Activated CD8-positive, alpha-beta T cell treated with anti-CD3 and anti-CD28 coated beads for 36 hours (primary cell): Measurements from ENCODE around the gene CDC42EP3. TPM values are rescaled to one million over a fixed set of nuclear protein-coding genes. Genes with fewer than 3 reads are reported as not detected.

Source experiments
- ATAC-seq: fragments of 200-7000 bp; cut with Tn5 transposase; one replicate; pipeline ENCODE4 v1.10.0; 2021; ENCODE audit warnings: mild to moderate bottlenecking, moderate library complexity
- CTCF ChIA-PET: fragments of 350-600 bp; sonication (Branson Sonifier 250); formaldehyde crosslinking; loops from one replicate; lab custom pipeline; 2021; ENCODE audit warnings: antibody characterized with exemption; lab: Charles Lee
- POLR2A ChIA-PET: fragments of 350-600 bp; sonication (Branson Sonifier 250); formaldehyde crosslinking; loops from one replicate; lab custom pipeline; 2021; ENCODE audit warnings: antibody characterized with exemption; lab: Charles Lee
- DNase-seq: peaks from one replicate; pipeline ENCODE4 v3.0.0-alpha.2; 2020
- H3K27ac Mint-ChIP-seq: one replicate; pipeline ENCODE4 v1.8.0; 2021; ENCODE audit warnings: mild to moderate bottlenecking, mixed read lengths
- H3K27me3 Mint-ChIP-seq: one replicate; pipeline ENCODE4 v1.8.0; 2021; ENCODE audit warnings: mixed read lengths
- H3K36me3 Mint-ChIP-seq: one replicate; pipeline ENCODE4 v1.8.0; 2021; ENCODE audit warnings: low read depth, mixed read lengths
- H3K4me1 Mint-ChIP-seq: one replicate; pipeline ENCODE4 v1.8.0; 2021; ENCODE audit warnings: low read depth, mixed read lengths
- H3K4me3 Mint-ChIP-seq: one replicate; pipeline ENCODE4 v1.8.0; 2021; ENCODE audit warnings: mild to moderate bottlenecking, moderate library complexity, mixed read lengths
- H3K9me3 Mint-ChIP-seq: one replicate; pipeline ENCODE4 v1.8.0; 2021; ENCODE audit warnings: mixed read lengths
- intact Hi-C: fragments of 100-400 bp; cut with micrococcal nuclease; formaldehyde crosslinking; loops from one replicate; pipeline ENCODE4 v1.10.0; 2022
- total RNA-seq, 2 experiments: library from RNA; stranded (reverse); gene quantifications; one replicate each; pipeline ENCODE4 v1.2.3, GENCODE V29; 2021
- TF ChIP-seq, protein P1 (sequence below): fragments of 200-600 bp; IDR thresholded peaks from one replicate; pipeline ENCODE4 v1.8.0; 2022; ENCODE audit warnings: antibody characterized with exemption, mild to moderate bottlenecking

Gene CDC42EP3
- total RNA-seq, 2 experiments from 2014 or later, result 18.8 to 22.6 TPM

DNA sequence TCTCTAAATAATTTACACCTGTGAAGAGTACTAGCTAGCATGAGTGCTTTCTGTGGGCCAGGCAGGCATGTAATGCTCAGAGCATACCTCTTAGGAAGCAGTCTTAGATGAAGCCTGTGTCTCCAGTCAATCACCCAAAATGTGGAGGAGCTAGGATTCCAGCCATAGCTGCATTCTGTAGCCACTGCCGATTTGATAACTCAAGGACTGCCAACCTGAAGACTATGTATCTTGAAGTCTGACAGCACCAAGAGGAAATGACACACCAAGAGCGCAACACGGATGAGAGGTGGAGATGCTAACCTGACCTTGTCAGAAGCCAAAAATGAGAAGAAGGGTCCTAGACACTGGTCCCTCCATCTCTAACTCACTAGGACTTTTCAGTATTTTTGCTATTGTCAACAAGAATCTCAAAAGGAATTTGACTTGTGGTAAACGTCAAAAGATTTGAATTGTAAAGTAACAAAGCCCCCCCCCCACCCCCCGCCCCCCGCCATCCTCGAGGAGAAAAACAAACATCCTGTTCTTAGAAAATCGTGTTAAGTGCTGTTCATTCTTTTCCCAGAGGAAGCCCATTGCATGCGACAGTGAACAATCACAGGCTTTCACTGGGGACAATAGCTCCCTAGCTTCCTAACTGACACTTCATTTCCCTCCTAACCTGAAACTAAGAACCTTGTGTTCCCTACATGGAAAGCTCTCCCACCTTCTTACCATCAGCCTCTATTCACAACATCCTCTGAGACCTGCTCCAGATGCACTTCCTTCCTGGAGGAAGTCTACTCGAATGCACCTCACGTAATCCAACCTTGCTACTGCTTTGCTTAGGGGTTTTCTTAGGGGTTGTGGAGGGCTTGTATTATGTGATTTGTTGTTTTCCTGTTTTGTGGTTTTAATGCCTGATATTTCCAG, 14.7 kb downstream of the CDC42EP3 start:
- POLR2A ChIA-PET, result interaction anchor here (0.9 to 1.8 kb wide), 3 partner anchors 10 to 70 kb away, joined by 3 to 7 read pairs (median 4); no protein-coding TSS in a partner anchor
- CTCF ChIA-PET, result interaction anchor here (1.2 to 1.4 kb wide), 3 partner anchors 9 to 28 kb away, joined by 3 to 4 read pairs (median 3); no protein-coding TSS in a partner anchor
- Mint-ChIP-seq H3K4me3 (peak overlapping the region; percentile 25), H3K4me1 (peaks cover 92% of the 10 kb centered on the region), H3K9me3 (no peaks in the 10 kb centered on the region), H3K36me3 (peaks cover 45% of the 10 kb centered on the region), H3K27ac (peak overlapping the region; percentile 89), H3K27me3 (no peaks in the 10 kb centered on the region)
- ATAC-seq, result peak; percentile 57
- peak; percentile 45 for DNase-seq
- intact Hi-C loops, result no loop called here
- TF ChIP-seq, protein P1, sequence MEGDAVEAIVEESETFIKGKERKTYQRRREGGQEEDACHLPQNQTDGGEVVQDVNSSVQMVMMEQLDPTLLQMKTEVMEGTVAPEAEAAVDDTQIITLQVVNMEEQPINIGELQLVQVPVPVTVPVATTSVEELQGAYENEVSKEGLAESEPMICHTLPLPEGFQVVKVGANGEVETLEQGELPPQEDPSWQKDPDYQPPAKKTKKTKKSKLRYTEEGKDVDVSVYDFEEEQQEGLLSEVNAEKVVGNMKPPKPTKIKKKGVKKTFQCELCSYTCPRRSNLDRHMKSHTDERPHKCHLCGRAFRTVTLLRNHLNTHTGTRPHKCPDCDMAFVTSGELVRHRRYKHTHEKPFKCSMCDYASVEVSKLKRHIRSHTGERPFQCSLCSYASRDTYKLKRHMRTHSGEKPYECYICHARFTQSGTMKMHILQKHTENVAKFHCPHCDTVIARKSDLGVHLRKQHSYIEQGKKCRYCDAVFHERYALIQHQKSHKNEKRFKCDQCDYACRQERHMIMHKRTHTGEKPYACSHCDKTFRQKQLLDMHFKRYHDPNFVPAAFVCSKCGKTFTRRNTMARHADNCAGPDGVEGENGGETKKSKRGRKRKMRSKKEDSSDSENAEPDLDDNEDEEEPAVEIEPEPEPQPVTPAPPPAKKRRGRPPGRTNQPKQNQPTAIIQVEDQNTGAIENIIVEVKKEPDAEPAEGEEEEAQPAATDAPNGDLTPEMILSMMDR, result no peak

GRCh38 chr2:37654932-37655841, 16.3 kb downstream of the CDC42EP3 start:
- ATAC-seq (peak; percentile 52), DNase-seq (peak; percentile 40)
- Mint-ChIP-seq H3K4me1 (peaks cover 93% of the 10 kb centered on the region), H3K4me3 (peak overlapping the region; percentile 55), H3K9me3 (no peaks in the 10 kb centered on the region), H3K27me3 (no peaks in the 10 kb centered on the region), H3K36me3 (peaks cover 42% of the 10 kb centered on the region), H3K27ac (peak overlapping the region; percentile 86)
- TF ChIP-seq, protein P1, result no peak
- intact Hi-C loops, result no loop called here
- ChIA-PET CTCF (interaction anchor here (1.1 to 1.8 kb wide), 5 partner anchors 12 to 222 kb away, joined by 3 to 6 read pairs (median 4); no protein-coding TSS in a partner anchor), POLR2A (interaction anchor here (0.9 to 1.8 kb wide), 3 partner anchors 9 to 15 kb away, joined by 3 to 7 read pairs (median 3); no protein-coding TSS in a partner anchor)

DNA sequence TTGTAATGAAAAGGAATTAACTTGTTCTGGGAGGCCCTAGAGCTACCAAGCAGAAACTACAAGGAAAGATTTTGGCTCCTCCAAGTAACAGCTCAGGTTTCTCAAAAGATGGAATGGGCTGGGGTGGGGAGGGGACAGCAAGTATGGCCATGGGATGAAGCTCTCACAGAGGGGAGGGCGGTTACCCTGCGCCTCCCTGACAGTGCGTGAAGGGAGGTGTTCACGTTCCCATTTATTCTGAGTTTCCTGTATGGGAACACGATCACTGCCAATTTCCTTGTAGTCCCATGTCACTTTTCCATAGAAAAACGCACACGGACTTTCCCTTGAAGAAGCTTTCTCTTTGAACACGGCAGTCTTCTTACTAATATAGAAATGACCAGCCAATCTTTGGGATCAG, 17.0 kb downstream of the CDC42EP3 start:
- Mint-ChIP-seq H3K27me3 (no peaks in the 10 kb centered on the region), H3K36me3 (peaks cover 43% of the 10 kb centered on the region), H3K27ac (peak overlapping the region; percentile 86), H3K4me1 (peaks cover 92% of the 10 kb centered on the region), H3K9me3 (no peaks in the 10 kb centered on the region), H3K4me3 (peak overlapping the region; percentile 55)
- no peak for ATAC-seq
- POLR2A ChIA-PET, result interaction anchor here (0.9 to 1.0 kb wide), 3 partner anchors 9 to 17 kb away, joined by 3 read pairs; no protein-coding TSS in a partner anchor
- CTCF ChIA-PET, result interaction anchor here (1.1 to 1.8 kb wide), 4 partner anchors 11 to 223 kb away, joined by 3 to 6 read pairs (median 4); no protein-coding TSS in a partner anchor
- intact Hi-C loops, result no loop called here
- no peak for DNase-seq
- TF ChIP-seq, protein P1, result no peak

DNA sequence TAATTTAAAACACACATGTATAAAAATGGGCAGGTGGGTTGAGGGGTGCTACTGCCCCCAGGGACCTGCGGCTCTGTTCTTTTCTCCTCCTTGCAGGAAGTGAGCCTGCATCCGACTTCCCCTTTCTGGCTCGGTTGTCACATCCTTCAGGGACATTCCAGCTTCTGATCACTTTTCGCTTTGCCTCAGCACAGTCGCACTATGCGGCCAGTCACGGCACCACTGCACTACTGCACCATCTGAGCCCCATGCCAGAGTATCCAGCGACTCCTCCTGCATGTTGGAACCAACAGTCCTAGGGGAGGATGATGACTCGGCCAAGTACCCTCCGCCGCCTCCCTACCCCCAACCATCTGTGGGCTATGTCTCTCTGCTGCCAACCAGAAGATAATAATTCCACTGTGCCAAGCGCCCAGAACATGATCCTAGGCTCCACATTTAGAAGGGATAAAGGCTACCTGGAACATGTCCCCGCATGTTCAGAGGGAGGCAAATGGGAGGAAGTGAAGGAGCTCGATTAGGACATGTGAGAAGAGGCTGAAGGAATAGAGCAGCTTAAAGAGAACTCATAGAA, 17.6 kb downstream of the CDC42EP3 start:
- peak overlapping the region; percentile 86 for H3K27ac Mint-ChIP-seq
- no peaks in the 10 kb centered on the region for H3K9me3 Mint-ChIP-seq
- ATAC-seq (peak; percentile 38), DNase-seq (peak; percentile 40)
- intact Hi-C loops, result no loop called here
- CTCF ChIA-PET, result interaction anchor here (1.1 to 2.2 kb wide), 5 partner anchors 10 to 223 kb away, joined by 3 to 7 read pairs (median 5); no protein-coding TSS in a partner anchor
- H3K4me3 Mint-ChIP-seq, result peak overlapping the region; percentile 33
- H3K36me3 Mint-ChIP-seq, result peaks cover 44% of the 10 kb centered on the region
- POLR2A ChIA-PET, result interaction anchor here (0.9 to 1.0 kb wide), 3 partner anchors 8 to 17 kb away, joined by 3 read pairs; no protein-coding TSS in a partner anchor
- peaks cover 87% of the 10 kb centered on the region for H3K4me1 Mint-ChIP-seq
- H3K27me3 Mint-ChIP-seq, result no peaks in the 10 kb centered on the region
- TF ChIP-seq, protein P1, result no peak
